CD8-positive, alpha-beta memory T cell (primary cell): Measurements from ENCODE around the gene ENKUR. TPM values are rescaled to one million over a fixed set of nuclear protein-coding genes. Genes with fewer than 3 reads are reported as not detected.

ENCODE experiments used
- CTCF ChIA-PET: fragments of 350-600 bp; sonication (Branson Sonifier 250); formaldehyde crosslinking; loops from one replicate; lab custom pipeline; 2021; ENCODE audit warnings: antibody characterized with exemption; lab: Charles Lee
- POLR2A ChIA-PET: fragments of 350-600 bp; sonication (Branson Sonifier 250); formaldehyde crosslinking; loops from one replicate; lab custom pipeline; 2021; ENCODE audit warnings: antibody characterized with exemption; lab: Charles Lee
- DNase-seq, 5 donors: peaks; one replicate each; pipeline versions ENCODE4 v3.0.0 to v3.0.0-alpha.2; 2020 to 2022; ENCODE audit warnings: mixed read lengths in 1 of 5
- H3K27ac ChIP-seq: one replicate; pipeline ENCODE4 v1.7.0; 2013; ENCODE audit warnings: low read depth, mild to moderate bottlenecking, low read length, moderate library complexity
- H3K27me3 ChIP-seq: 2 replicates; pipeline ENCODE4 v1.7.0; 2013; ENCODE audit warnings: low read length, mild to moderate bottlenecking; ENCODE audit not compliant: insufficient read depth, poor library complexity, severe bottlenecking
- H3K36me3 ChIP-seq: 2 replicates; pipeline ENCODE4 v1.7.0; 2013; ENCODE audit warnings: mild to moderate bottlenecking, low read length, moderate library complexity; ENCODE audit not compliant: insufficient read depth
- H3K4me1 ChIP-seq: 2 replicates; pipeline ENCODE4 v1.7.0; 2013; ENCODE audit warnings: mild to moderate bottlenecking, low read length, moderate library complexity; ENCODE audit not compliant: insufficient read depth
- H3K4me3 ChIP-seq: 2 replicates; pipeline ENCODE4 v1.7.0; 2013; ENCODE audit warnings: mild to moderate bottlenecking, low read length
- H3K9me3 ChIP-seq: 2 replicates; pipeline ENCODE4 v1.7.0; 2013; ENCODE audit warnings: mild to moderate bottlenecking, low read length
- H3K27ac Mint-ChIP-seq, 8 donors: one replicate each; pipeline ENCODE4 v1.8.0; 2020 to 2021; ENCODE audit warnings: mixed read lengths in 8 of 8, mild to moderate bottlenecking in 6 of 8, inconsistent platforms in 3 of 8, moderate library complexity in 3 of 8
- H3K27me3 Mint-ChIP-seq, 2 donors: one replicate each; pipeline ENCODE4 v1.8.0; 2020 to 2021; ENCODE audit warnings: mixed read lengths in 2 of 2, mild to moderate bottlenecking in 1 of 2, moderate library complexity in 1 of 2
- H3K36me3 Mint-ChIP-seq, 3 donors: one replicate each; pipeline ENCODE4 v1.8.0; 2020 to 2021; ENCODE audit warnings: mixed read lengths in 3 of 3, inconsistent platforms in 1 of 3, mild to moderate bottlenecking in 1 of 3
- H3K4me1 Mint-ChIP-seq, 3 donors: one replicate each; pipeline ENCODE4 v1.8.0; 2020 to 2021; ENCODE audit warnings: mixed read lengths in 3 of 3, inconsistent platforms in 1 of 3, mild to moderate bottlenecking in 1 of 3
- H3K4me3 Mint-ChIP-seq, 7 donors: one replicate each; pipeline ENCODE4 v1.8.0; 2020 to 2021; ENCODE audit warnings: mixed read lengths in 7 of 7, mild to moderate bottlenecking in 6 of 7, moderate library complexity in 4 of 7, inconsistent platforms in 2 of 7
- H3K9me3 Mint-ChIP-seq, 5 donors: one replicate each; pipeline ENCODE4 v1.8.0; 2020 to 2022; ENCODE audit warnings: mixed read lengths in 5 of 5, mild to moderate bottlenecking in 3 of 5, moderate library complexity in 2 of 5, inconsistent platforms in 1 of 5
- polyA plus RNA-seq: library from polyadenylated mRNA; unstranded; fragments of 300-500 nt; fragmentation: Illumina TruSeq; gene quantifications from one replicate; pipeline ENCODE4 v1.2.3, GENCODE V29; 2021
- total RNA-seq, 2 experiments: library from RNA; stranded (reverse); gene quantifications; one replicate each; pipeline ENCODE4 v1.2.3, GENCODE V29; 2021

The ENKUR gene
- total and polyA plus RNA-seq, 3 experiments from 2014 or later = not detected

GRCh38 chr10:24983946-24984345, 32.0 kb downstream of the ENKUR start:
- H3K4me1 ChIP-seq = peaks cover 7% of the 10 kb centered on the region
- H3K9me3 Mint-ChIP-seq = no peaks in the 10 kb centered on the region
- peaks cover 0 to 2% (median 0%) of the 10 kb centered on the region in 3 donors for H3K36me3 Mint-ChIP-seq
- H3K27ac ChIP-seq = no peak overlapping the region
- POLR2A ChIA-PET = no interaction called here
- no peaks in the 10 kb centered on the region for H3K27me3 ChIP-seq
- CTCF ChIA-PET = no interaction called here
- no peak overlapping the region for H3K4me3 ChIP-seq
- no peaks in the 10 kb centered on the region for H3K9me3 ChIP-seq
- H3K4me3 Mint-ChIP-seq = no peak overlapping the region
- peak overlapping the region in 1 of 8 donors; percentile 31 for H3K27ac Mint-ChIP-seq
- no peak for DNase-seq
- no peaks in the 10 kb centered on the region for H3K27me3 Mint-ChIP-seq
- H3K4me1 Mint-ChIP-seq = peaks cover 3 to 10% (median 8%) of the 10 kb centered on the region in 3 donors
- no peaks in the 10 kb centered on the region for H3K36me3 ChIP-seq

- CTCF ChIA-PET = no interaction called here
- peak overlapping the region in 1 of 8 donors; percentile 10 for H3K27ac Mint-ChIP-seq
- no peaks in the 10 kb centered on the region for H3K36me3 ChIP-seq
- POLR2A ChIA-PET = no interaction called here
- no peaks in the 10 kb centered on the region for H3K9me3 ChIP-seq
- H3K27me3 Mint-ChIP-seq = peaks cover 0 to 2% of the 10 kb centered on the region in 2 donors
- H3K4me1 Mint-ChIP-seq = peaks cover 3 to 10% (median 8%) of the 10 kb centered on the region in 3 donors
- no peak overlapping the region for H3K4me3 Mint-ChIP-seq
- no peaks in the 10 kb centered on the region for H3K9me3 Mint-ChIP-seq
- peaks cover 0 to 2% (median 0%) of the 10 kb centered on the region in 3 donors for H3K36me3 Mint-ChIP-seq
- H3K4me1 ChIP-seq = peaks cover 7% of the 10 kb centered on the region
- no peak overlapping the region for H3K4me3 ChIP-seq
- H3K27ac ChIP-seq = no peak overlapping the region
- no peaks in the 10 kb centered on the region for H3K27me3 ChIP-seq
- DNase-seq = no peak
These were observed 32.8 kb downstream of the ENKUR start for GRCh38 chr10:24983130-24983529.

- peaks cover 0 to 2% of the 10 kb centered on the region in 2 donors for H3K27me3 Mint-ChIP-seq
- Histone ChIP-seq H3K36me3 (no peaks in the 10 kb centered on the region), H3K27ac (no peak overlapping the region), H3K4me1 (peaks cover 7% of the 10 kb centered on the region), H3K9me3 (no peaks in the 10 kb centered on the region), H3K4me3 (no peak overlapping the region), H3K27me3 (no peaks in the 10 kb centered on the region)
- ChIA-PET CTCF (no interaction called here), POLR2A (no interaction called here)
- H3K4me1 Mint-ChIP-seq = peaks cover 3 to 10% (median 8%) of the 10 kb centered on the region in 3 donors
- H3K4me3 Mint-ChIP-seq = no peak overlapping the region
- H3K27ac Mint-ChIP-seq = no peak overlapping the region
- no peaks in the 10 kb centered on the region for H3K9me3 Mint-ChIP-seq
- no peak for DNase-seq
- peaks cover 0 to 2% (median 0%) of the 10 kb centered on the region in 3 donors for H3K36me3 Mint-ChIP-seq
These were observed 33.4 kb downstream of the ENKUR start for GRCh38 chr10:24982319-24983112.

GRCh38 chr10:24981161-24981710, 34.7 kb downstream of the ENKUR start:
- POLR2A ChIA-PET = no interaction called here
- no peak overlapping the region for H3K27ac Mint-ChIP-seq
- peaks cover 3 to 10% (median 8%) of the 10 kb centered on the region in 3 donors for H3K4me1 Mint-ChIP-seq
- CTCF ChIA-PET = no interaction called here
- peaks cover 0 to 2% of the 10 kb centered on the region in 2 donors for H3K27me3 Mint-ChIP-seq
- Histone ChIP-seq H3K9me3 (no peaks in the 10 kb centered on the region), H3K36me3 (no peaks in the 10 kb centered on the region), H3K27ac (no peak overlapping the region), H3K27me3 (no peaks in the 10 kb centered on the region), H3K4me3 (no peak overlapping the region), H3K4me1 (peaks cover 7% of the 10 kb centered on the region)
- no peak overlapping the region for H3K4me3 Mint-ChIP-seq
- peaks cover 0 to 2% (median 0%) of the 10 kb centered on the region in 3 donors for H3K36me3 Mint-ChIP-seq
- no peak for DNase-seq
- no peaks in the 10 kb centered on the region for H3K9me3 Mint-ChIP-seq

GRCh38 chr10:24979685-24980084, 36.3 kb downstream of the ENKUR start:
- Mint-ChIP-seq H3K4me1 (peaks cover 3 to 10% (median 8%) of the 10 kb centered on the region in 3 donors), H3K4me3 (no peak overlapping the region)

GRCh38 chr10:24974976-24975375, 41.0 kb downstream of the ENKUR start:
- CTCF ChIA-PET = no interaction called here
- H3K4me3 ChIP-seq = no peak overlapping the region
- POLR2A ChIA-PET = no interaction called here
- no peaks in the 10 kb centered on the region for H3K9me3 ChIP-seq
- no peaks in the 10 kb centered on the region for H3K4me1 ChIP-seq
- no peak overlapping the region for H3K27ac ChIP-seq
- H3K27me3 Mint-ChIP-seq = peaks cover 0 to 2% of the 10 kb centered on the region in 2 donors
- no peaks in the 10 kb centered on the region for H3K9me3 Mint-ChIP-seq
- no peak for DNase-seq
- no peak overlapping the region for H3K4me3 Mint-ChIP-seq
- no peaks in the 10 kb centered on the region for H3K36me3 ChIP-seq
- peaks cover 0 to 2% (median 0%) of the 10 kb centered on the region in 3 donors for H3K36me3 Mint-ChIP-seq
- H3K27ac Mint-ChIP-seq = no peak overlapping the region
- H3K27me3 ChIP-seq = no peaks in the 10 kb centered on the region
- H3K4me1 Mint-ChIP-seq = peaks cover 0 to 3% (median 0%) of the 10 kb centered on the region in 3 donors

More at GRCh38 chr10:24979685-24980084, 36.3 kb downstream of the ENKUR start:
- ChIA-PET POLR2A (no interaction called here), CTCF (no interaction called here)
- Histone ChIP-seq H3K27ac (no peak overlapping the region), H3K27me3 (no peaks in the 10 kb centered on the region), H3K4me3 (no peak overlapping the region), H3K9me3 (no peaks in the 10 kb centered on the region), H3K36me3 (no peaks in the 10 kb centered on the region), H3K4me1 (peaks cover 7% of the 10 kb centered on the region)
- Mint-ChIP-seq H3K27me3 (peaks cover 0 to 2% of the 10 kb centered on the region in 2 donors), H3K9me3 (no peaks in the 10 kb centered on the region), H3K36me3 (peaks cover 0 to 2% (median 0%) of the 10 kb centered on the region in 3 donors), H3K27ac (no peak overlapping the region)
- no peak for DNase-seq

- Mint-ChIP-seq H3K27me3 (no peaks in the 10 kb centered on the region), H3K4me1 (peaks cover 0 to 3% (median 0%) of the 10 kb centered on the region in 3 donors), H3K4me3 (no peak overlapping the region), H3K9me3 (no peaks in the 10 kb centered on the region), H3K36me3 (peaks cover 0 to 2% (median 0%) of the 10 kb centered on the region in 3 donors), H3K27ac (no peak overlapping the region)
- H3K27me3 ChIP-seq = no peaks in the 10 kb centered on the region
- ChIA-PET CTCF (no interaction called here), POLR2A (no interaction called here)
- H3K9me3 ChIP-seq = no peaks in the 10 kb centered on the region
- no peak for DNase-seq
- no peaks in the 10 kb centered on the region for H3K36me3 ChIP-seq
- H3K27ac ChIP-seq = no peak overlapping the region
- no peaks in the 10 kb centered on the region for H3K4me1 ChIP-seq
- H3K4me3 ChIP-seq = no peak overlapping the region
These were observed 42.8 kb downstream of the ENKUR start for GRCh38 chr10:24973163-24973562.

GRCh38 chr10:24971374-24971773, 44.6 kb downstream of the ENKUR start:
- ChIA-PET CTCF (no interaction called here), POLR2A (no interaction called here)
- H3K4me1 Mint-ChIP-seq = peaks cover 0 to 3% (median 0%) of the 10 kb centered on the region in 3 donors
- no peak overlapping the region for H3K27ac ChIP-seq
- H3K4me3 ChIP-seq = no peak overlapping the region
- H3K36me3 Mint-ChIP-seq = peaks cover 0 to 2% (median 0%) of the 10 kb centered on the region in 3 donors
- no peaks in the 10 kb centered on the region for H3K4me1 ChIP-seq
- H3K9me3 ChIP-seq = no peaks in the 10 kb centered on the region
- no peaks in the 10 kb centered on the region for H3K27me3 Mint-ChIP-seq
- no peak for DNase-seq
- no peaks in the 10 kb centered on the region for H3K27me3 ChIP-seq
- H3K9me3 Mint-ChIP-seq = no peaks in the 10 kb centered on the region
- no peaks in the 10 kb centered on the region for H3K36me3 ChIP-seq
- no peak overlapping the region for H3K27ac Mint-ChIP-seq
- H3K4me3 Mint-ChIP-seq = no peak overlapping the region
